Spleen (tissue), 11 donors: ENCODE results near the gene ZBTB7C. TPM values are rescaled to one million over a fixed set of nuclear protein-coding genes. Genes with fewer than 3 reads are reported as not detected.

ENCODE experiments used
- DNase-seq: peaks from one replicate; pipeline ENCODE4 v3.0.0-alpha.2; 2020
- H3K27ac ChIP-seq, 8 donors: fragments of 200-600 bp; sonication (generic) in 7 of 8; 1 replicate in 4 of 8; 2 replicates in 4 of 8; pipeline versions ENCODE4 v1.5.0 to v1.8.0; 2016 to 2021; ENCODE audit warnings: inconsistent platforms in 4 of 8, mild to moderate bottlenecking in 4 of 8, moderate library complexity in 1 of 8
- H3K27me3 ChIP-seq, 7 donors: fragments of 200-600 bp; sonication (generic) in 6 of 7; replicated peaks in 1 of 7; 1 replicate in 4 of 7; 2 replicates in 3 of 7; pipeline versions ENCODE4 v1.5.0 to v1.8.0; 2016 to 2021; ENCODE audit warnings: inconsistent platforms in 3 of 7, mild to moderate bottlenecking in 1 of 7
- H3K36me3 ChIP-seq, 6 donors: fragments of 200-600 bp; sonication (generic) in 5 of 6; 1 replicate in 4 of 6; 2 replicates in 2 of 6; pipeline versions ENCODE4 v1.5.0 to v1.8.0; 2016 to 2021; ENCODE audit warnings: inconsistent platforms in 2 of 6
- H3K4me1 ChIP-seq, 6 donors: fragments of 200-600 bp; sonication (generic) in 5 of 6; 1 replicate in 3 of 6; 2 replicates in 3 of 6; pipeline versions ENCODE4 v1.5.0 to v1.8.0; 2016 to 2021; ENCODE audit warnings: inconsistent platforms in 3 of 6
- H3K4me3 ChIP-seq, 8 donors: fragments of 200-600 bp; sonication (generic) in 7 of 8; 1 replicate in 4 of 8; 2 replicates in 4 of 8; pipeline versions ENCODE4 v1.5.0 to v1.8.0; 2016 to 2021; ENCODE audit warnings: inconsistent platforms in 4 of 8, mild to moderate bottlenecking in 4 of 8, moderate library complexity in 2 of 8
- H3K9me3 ChIP-seq, 8 donors: fragments of 200-600 bp; sonication (generic) in 7 of 8; 1 replicate in 4 of 8; 2 replicates in 4 of 8; pipeline versions ENCODE4 v1.5.0 to v1.8.0; 2016 to 2021; ENCODE audit warnings: inconsistent platforms in 4 of 8
- POLR2A ChIP-seq, 3 donors: fragments of 450-650 bp; IDR thresholded peaks; one replicate each; pipeline ENCODE4 v1.5.1; 2017; ENCODE audit warnings: antibody characterized with exemption in 3 of 3, mild to moderate bottlenecking in 1 of 3
- POLR2AphosphoS5 ChIP-seq, 3 donors: sonication (generic); formaldehyde crosslinking; IDR thresholded peaks; one replicate each; pipeline ENCODE4 v1.5.1; 2017; ENCODE audit warnings: antibody characterized with exemption in 3 of 3
- WGBS, 5 donors: extraction: QIAGEN DNeasy Blood & Tissue Kit in 3 of 5; methylation state at CpG; one replicate each; pipeline versions ENCODE4 v1.1.5 to v1.1.7; 2013 to 2018; 5-methylcytosine and 5-hydroxymethylcytosine counted together
- intact Hi-C: fragments of 100-400 bp; cut with DNase I; formaldehyde crosslinking; loops from one replicate; pipeline ENCODE4 v1.15.0; 2023; ENCODE audit warnings: low total_unique reads
- polyA plus RNA-seq, 3 donors: library from polyadenylated mRNA; stranded (reverse); fragments of 200-250 nt; gene quantifications; one replicate each; pipeline ENCODE4 v1.2.1, GENCODE V29; 2013
- total RNA-seq, 7 donors: library from RNA; depleted of rRNA in 3 of 7; stranded (reverse); fragments of >200 nt in 3 of 7; fragmentation: NEBNext Ultra II Directional in 4 of 7; extraction: Animal tissue kit (Norgen Biotek cat#: 25700) in 4 of 7; gene quantifications; one replicate each; pipeline versions ENCODE4 v1.1.0 to v1.2.1, GENCODE V29; 2016 to 2021
- TF ChIP-seq, protein P1 (sequence below), 11 experiments: fragments of 200-600 bp in 7 of 11; fragments of 450-650 bp in 4 of 11; sonication (generic) in 4 of 11; IDR thresholded peaks in 8 of 11; conservative IDR thresholded peaks in 3 of 11; 1 replicate in 7 of 11; 2 replicates in 4 of 11; pipeline versions ENCODE4 v1.4.0 to v1.8.0; 2016 to 2021; ENCODE audit warnings: antibody characterized with exemption in 11 of 11, inconsistent platforms in 4 of 11, mild to moderate bottlenecking in 1 of 11
- donor health status: healthy with polysubstance abuse.
- donor health status: DM: no; HTN: no; CAD: no; lungs with moderate emphysema.
- donor health status: DM: no; HTN: no; CAD: no.
- donor health status: Bipolar disorder and iron deficiency.
- donor health status: healthy.
- donor health status: DM: no; HTN: no; CAD: no.
- donor health status: DM: yes; HTN: yes; CAD: no.

The ZBTB7C gene
- total and polyA plus RNA-seq, 10 donors: 1.00 to 64.2 (median 18.8) TPM

DNA sequence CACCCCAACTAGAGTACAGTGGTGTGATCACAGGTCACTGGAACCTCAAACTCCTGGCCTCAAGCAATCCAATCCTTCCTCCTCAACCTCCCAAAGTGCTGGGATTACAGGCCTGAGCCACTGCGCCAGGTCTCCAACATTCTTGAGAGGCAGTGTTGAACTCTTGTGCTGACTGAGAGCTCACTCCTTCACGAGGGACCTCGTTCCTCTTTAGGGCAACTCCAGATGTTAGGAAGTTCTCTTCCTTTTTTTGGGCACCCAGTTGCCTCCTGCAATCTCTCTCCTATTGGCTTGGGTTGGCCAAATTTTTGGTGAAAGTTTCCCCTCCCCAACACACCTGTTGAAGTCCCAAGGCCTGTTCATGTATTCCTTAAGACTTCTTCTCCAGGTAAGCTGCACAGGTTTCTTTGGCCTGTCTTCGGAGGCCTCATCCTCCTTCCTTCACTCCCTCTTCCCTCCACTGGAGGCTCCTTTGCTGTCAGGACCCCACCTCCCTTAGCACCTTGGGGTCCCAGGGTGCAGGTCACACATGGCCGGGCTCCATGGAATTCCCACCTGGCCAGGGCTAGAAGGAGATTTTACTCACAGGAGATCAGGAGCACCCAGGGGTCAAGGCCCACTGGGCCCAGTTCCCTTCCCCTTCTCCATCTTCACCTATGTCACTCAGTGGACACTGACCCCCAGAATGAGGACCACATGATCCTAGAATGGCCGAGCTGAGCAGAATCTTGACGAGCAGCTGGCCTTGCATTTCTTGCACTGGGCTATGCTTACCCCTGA lies 384.1 kb downstream of the ZBTB7C start:
- H3K4me1 ChIP-seq: peaks cover 5 to 80% (median 41%) of the 10 kb centered on the region in 6 donors
- peaks cover 0 to 33% (median 0%) of the 10 kb centered on the region in 7 donors for H3K27me3 ChIP-seq
- H3K27ac ChIP-seq: peak overlapping the region in 6 of 8 donors; percentile 55 to 82 (median 69)
- peaks cover 0 to 15% (median 0%) of the 10 kb centered on the region in 6 donors for H3K36me3 ChIP-seq
- intact Hi-C loops: loop anchor here (5.0 kb wide), 2 partner anchors 253 to 422 kb away; no protein-coding TSS in a partner anchor
- TF ChIP-seq POLR2AphosphoS5 (IDR thresholded peaks at IDR 0.05) (no peak), POLR2A (IDR thresholded peaks at IDR 0.05) (no peak)
- TF ChIP-seq, protein P1, sequence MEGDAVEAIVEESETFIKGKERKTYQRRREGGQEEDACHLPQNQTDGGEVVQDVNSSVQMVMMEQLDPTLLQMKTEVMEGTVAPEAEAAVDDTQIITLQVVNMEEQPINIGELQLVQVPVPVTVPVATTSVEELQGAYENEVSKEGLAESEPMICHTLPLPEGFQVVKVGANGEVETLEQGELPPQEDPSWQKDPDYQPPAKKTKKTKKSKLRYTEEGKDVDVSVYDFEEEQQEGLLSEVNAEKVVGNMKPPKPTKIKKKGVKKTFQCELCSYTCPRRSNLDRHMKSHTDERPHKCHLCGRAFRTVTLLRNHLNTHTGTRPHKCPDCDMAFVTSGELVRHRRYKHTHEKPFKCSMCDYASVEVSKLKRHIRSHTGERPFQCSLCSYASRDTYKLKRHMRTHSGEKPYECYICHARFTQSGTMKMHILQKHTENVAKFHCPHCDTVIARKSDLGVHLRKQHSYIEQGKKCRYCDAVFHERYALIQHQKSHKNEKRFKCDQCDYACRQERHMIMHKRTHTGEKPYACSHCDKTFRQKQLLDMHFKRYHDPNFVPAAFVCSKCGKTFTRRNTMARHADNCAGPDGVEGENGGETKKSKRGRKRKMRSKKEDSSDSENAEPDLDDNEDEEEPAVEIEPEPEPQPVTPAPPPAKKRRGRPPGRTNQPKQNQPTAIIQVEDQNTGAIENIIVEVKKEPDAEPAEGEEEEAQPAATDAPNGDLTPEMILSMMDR (IDR thresholded peaks at IDR 0.05 in 8 of 11, conservative IDR thresholded peaks at IDR 0.05 in 3 of 11): no peak
- H3K9me3 ChIP-seq: no peaks in the 10 kb centered on the region
- DNase-seq: peak; percentile 45
- H3K4me3 ChIP-seq: no peak overlapping the region
- WGBS, 5 donors: 73 to 90% (median 76%) methylated on average over 7 of the region's 7 CpGs

DNA sequence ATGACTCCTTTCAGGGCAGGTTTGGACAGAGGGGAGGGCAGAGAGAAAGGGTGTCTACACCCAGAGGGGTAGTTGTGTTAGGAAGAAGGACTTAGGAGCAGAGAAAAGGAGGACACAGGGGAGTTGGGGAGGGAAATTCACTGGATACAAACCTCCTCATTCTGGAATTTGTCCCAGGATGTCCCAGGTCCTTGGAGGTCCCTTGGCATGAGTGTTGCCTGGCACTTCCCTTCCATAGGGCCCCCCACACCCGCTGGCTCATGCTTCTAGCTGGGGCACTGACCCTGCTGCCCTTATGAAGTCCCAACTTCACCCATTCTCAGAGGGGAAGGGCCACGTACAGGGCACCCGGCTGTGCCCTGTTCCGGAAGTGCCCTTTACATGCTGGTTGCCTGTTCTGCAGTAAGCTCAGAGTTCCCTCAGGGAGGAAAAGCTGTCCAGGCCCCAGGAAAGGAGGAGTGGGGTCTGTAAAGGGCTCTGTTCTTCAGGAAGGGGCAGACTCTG lies 385.1 kb downstream of the ZBTB7C start:
- WGBS, 5 donors: 62 to 100% (median 70%) methylated on average over 2 to 4 of the region's 4 CpGs
- TF ChIP-seq, protein P1 (IDR thresholded peaks at IDR 0.05 in 8 of 11, conservative IDR thresholded peaks at IDR 0.05 in 3 of 11): no peak
- TF ChIP-seq POLR2AphosphoS5 (IDR thresholded peaks at IDR 0.05) (no peak), POLR2A (IDR thresholded peaks at IDR 0.05) (no peak)
- H3K4me3 ChIP-seq: no peak overlapping the region
- H3K4me1 ChIP-seq: peaks cover 5 to 80% (median 41%) of the 10 kb centered on the region in 6 donors
- H3K9me3 ChIP-seq: no peaks in the 10 kb centered on the region
- peak overlapping the region; percentile 15 to 71 (median 60) for H3K27ac ChIP-seq
- peaks cover 0 to 7% (median 0%) of the 10 kb centered on the region in 6 donors for H3K36me3 ChIP-seq
- intact Hi-C loops: loop anchor here (5.0 kb wide), 1 partner anchor 252 kb away; no protein-coding TSS in a partner anchor
- DNase-seq: no peak
- peaks cover 0 to 33% (median 0%) of the 10 kb centered on the region in 7 donors for H3K27me3 ChIP-seq

DNA sequence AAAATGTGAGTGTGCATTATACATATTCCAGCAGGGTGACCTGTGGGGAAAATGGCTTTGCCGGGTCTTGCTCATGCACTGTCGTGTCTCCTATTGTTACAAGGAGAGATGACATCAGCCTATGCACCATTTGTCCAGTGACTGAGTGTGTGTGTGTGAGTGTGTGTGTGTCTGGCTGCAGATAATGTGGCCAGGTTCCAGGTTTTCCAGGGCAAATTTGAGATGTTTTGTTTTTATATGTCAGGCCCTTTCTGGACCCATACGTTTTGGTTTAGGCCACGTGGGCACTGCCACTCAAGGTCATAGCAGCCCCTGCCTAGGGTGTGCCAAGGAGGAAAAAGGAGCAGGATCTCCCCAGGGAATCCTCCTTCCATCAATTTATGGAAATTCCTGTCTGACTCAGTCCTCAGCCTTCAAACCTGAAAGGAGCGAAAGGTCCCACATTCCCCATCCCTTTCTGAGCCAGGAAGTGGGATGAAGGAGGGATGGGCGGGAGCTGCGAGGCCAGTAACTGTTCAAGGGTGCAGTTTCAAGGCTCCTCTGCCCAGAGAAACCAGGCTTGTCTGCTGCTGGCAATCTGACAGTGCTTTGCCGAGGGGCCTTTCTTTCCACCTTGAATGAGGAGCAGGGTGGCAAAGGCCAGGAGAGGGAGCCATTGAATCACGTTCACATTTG lies 385.7 kb downstream of the ZBTB7C start:
- Histone ChIP-seq H3K27ac (peak overlapping the region in 7 of 8 donors; percentile 19 to 71 (median 66)), H3K27me3 (peaks cover 0 to 33% (median 0%) of the 10 kb centered on the region in 7 donors), H3K9me3 (no peaks in the 10 kb centered on the region), H3K4me3 (no peak overlapping the region), H3K4me1 (peaks cover 5 to 74% (median 39%) of the 10 kb centered on the region in 6 donors), H3K36me3 (peaks cover 0 to 1% (median 0%) of the 10 kb centered on the region in 6 donors)
- DNase-seq: no peak
- intact Hi-C loops: loop anchor here (5.0 kb wide), 1 partner anchor 251 kb away; no protein-coding TSS in a partner anchor
- TF ChIP-seq, protein P1 (IDR thresholded peaks at IDR 0.05 in 8 of 11, conservative IDR thresholded peaks at IDR 0.05 in 3 of 11): peak in 8 of 11 experiments; percentile 10 to 51 (median 31)
- peak in 1 of 3 donors; percentile 24 for TF ChIP-seq POLR2AphosphoS5 (IDR thresholded peaks at IDR 0.05)
- TF ChIP-seq POLR2A (IDR thresholded peaks at IDR 0.05): no peak
- 41 to 53% (median 43%) methylated on average over 9 of the region's 9 CpGs for WGBS, 5 donors
